B cell (primary cell): ENCODE measurements around the gene CFAP119.

Experiments used
- EZH2 ChIP-seq: IDR thresholded peaks from 2 replicates; pipeline ENCODE4 v1.6.1; 2012; ENCODE audit warnings: borderline replicate concordance, low read depth, mild to moderate bottlenecking, moderate library complexity, low read length; ENCODE audit not compliant: insufficient read depth, poor library complexity, severe bottlenecking
- TF ChIP-seq, protein P1 (sequence below): fragments of 200-600 bp; IDR thresholded peaks from one replicate; pipeline ENCODE4 v1.8.0; 2022; ENCODE audit warnings: antibody characterized with exemption, mild to moderate bottlenecking

DNA sequence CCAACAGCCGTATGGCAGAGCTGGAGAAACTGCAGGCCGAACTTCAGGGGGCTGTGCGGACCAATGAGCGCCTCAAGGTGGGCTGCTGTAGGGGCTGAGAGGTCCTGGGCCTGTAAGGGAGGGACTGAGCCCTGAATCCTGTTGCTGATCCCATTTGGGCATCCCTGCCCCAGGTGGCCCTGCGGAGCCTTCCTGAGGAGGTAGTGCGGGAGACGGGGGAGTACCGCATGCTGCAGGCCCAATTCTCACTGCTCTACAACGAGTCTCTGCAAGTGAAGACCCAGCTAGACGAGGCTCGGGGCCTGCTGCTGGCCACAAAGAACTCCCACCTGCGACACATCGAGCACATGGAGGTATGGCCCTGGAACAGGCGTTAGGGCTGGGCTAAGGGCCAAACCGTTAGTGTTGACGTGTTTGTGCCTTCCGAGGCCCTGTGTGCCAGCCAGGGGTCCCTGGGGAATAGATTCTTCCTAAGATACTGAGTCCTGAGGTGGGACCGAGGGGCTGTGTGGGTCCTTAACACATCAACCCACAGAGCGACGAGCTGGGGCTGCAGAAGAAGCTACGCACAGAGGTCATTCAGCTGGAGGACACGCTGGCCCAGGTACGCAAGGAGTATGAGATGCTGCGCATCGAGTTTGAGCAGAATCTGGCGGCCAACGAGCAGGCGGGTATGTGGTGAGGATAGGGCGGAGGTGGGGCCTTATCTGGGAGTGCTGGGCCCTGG, 4.5 kb upstream of the CFAP119 start:
- TF ChIP-seq, protein P1, sequence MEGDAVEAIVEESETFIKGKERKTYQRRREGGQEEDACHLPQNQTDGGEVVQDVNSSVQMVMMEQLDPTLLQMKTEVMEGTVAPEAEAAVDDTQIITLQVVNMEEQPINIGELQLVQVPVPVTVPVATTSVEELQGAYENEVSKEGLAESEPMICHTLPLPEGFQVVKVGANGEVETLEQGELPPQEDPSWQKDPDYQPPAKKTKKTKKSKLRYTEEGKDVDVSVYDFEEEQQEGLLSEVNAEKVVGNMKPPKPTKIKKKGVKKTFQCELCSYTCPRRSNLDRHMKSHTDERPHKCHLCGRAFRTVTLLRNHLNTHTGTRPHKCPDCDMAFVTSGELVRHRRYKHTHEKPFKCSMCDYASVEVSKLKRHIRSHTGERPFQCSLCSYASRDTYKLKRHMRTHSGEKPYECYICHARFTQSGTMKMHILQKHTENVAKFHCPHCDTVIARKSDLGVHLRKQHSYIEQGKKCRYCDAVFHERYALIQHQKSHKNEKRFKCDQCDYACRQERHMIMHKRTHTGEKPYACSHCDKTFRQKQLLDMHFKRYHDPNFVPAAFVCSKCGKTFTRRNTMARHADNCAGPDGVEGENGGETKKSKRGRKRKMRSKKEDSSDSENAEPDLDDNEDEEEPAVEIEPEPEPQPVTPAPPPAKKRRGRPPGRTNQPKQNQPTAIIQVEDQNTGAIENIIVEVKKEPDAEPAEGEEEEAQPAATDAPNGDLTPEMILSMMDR, result no peak
- no peak for TF ChIP-seq EZH2
